H1 (cell line): ENCODE results near the gene SURF4. TPM values are rescaled to one million over a fixed set of nuclear protein-coding genes. Genes with fewer than 3 reads are reported as not detected.

Source experiments
- CTCF ChIA-PET: fragments of 300-600 bp; sonication (Branson Sonifier 250); formaldehyde crosslinking; loops from one replicate; lab custom pipeline; 2021; ENCODE audit not compliant: partially characterized antibody; lab: Charles Lee
- POLR2A ChIA-PET: fragments of 300-600 bp; sonication (Branson Sonifier 250); formaldehyde crosslinking; loops from one replicate; lab custom pipeline; 2021; ENCODE audit warnings: inconsistent platforms; ENCODE audit not compliant: partially characterized antibody; lab: Charles Lee
- DNase-seq, 2 experiments: peaks; one replicate each; pipeline versions ENCODE4 v3.0.0 to v3.0.0-alpha.2; 2010 to 2022; ENCODE audit warnings: low spot score in 2 of 2, low read depth in 1 of 2, mixed read lengths in 1 of 2
- FAIRE-seq: peaks from 2 replicates; lab custom pipeline; 2011; peaks lifted over from hg19 to GRCh38; lab: Jason Lieb, UNC
- H2AFZ ChIP-seq: 2 replicates; pipeline ENCODE4 v1.8.1; 2012; ENCODE audit warnings: low read length, inconsistent platforms
- H2AK5ac ChIP-seq: 2 replicates; pipeline ENCODE4 v1.6.1; 2013; ENCODE audit warnings: low read depth, low read length
- H2BK120ac ChIP-seq: replicated peaks from 2 replicates; pipeline ENCODE3; 2013; ENCODE audit warnings: low read depth, low read length, inconsistent platforms
- H2BK12ac ChIP-seq: 2 replicates; pipeline ENCODE4 v1.6.1; 2013; ENCODE audit warnings: low read depth, low read length
- H2BK15ac ChIP-seq: 2 replicates; pipeline ENCODE4 v1.6.1; 2013; ENCODE audit warnings: low read length
- H2BK20ac ChIP-seq: 2 replicates; pipeline ENCODE4 v1.6.1; 2013; ENCODE audit warnings: low read length
- H2BK5ac ChIP-seq: 2 replicates; pipeline ENCODE4 v1.6.1; 2013; ENCODE audit warnings: low read depth, low read length
- H3K14ac ChIP-seq: 2 replicates; pipeline ENCODE4 v1.6.1; 2013; ENCODE audit warnings: inconsistent platforms; ENCODE audit not compliant: insufficient read length
- H3K18ac ChIP-seq: 2 replicates; pipeline ENCODE4 v1.6.1; 2013; ENCODE audit warnings: low read length; ENCODE audit errors: extremely low read depth
- H3K23ac ChIP-seq: 2 replicates; pipeline ENCODE4 v1.6.1; 2013; ENCODE audit warnings: inconsistent platforms; ENCODE audit not compliant: insufficient read length
- H3K23me2 ChIP-seq: 2 replicates; pipeline ENCODE4 v1.6.1; 2013; ENCODE audit warnings: low read depth, low read length
- H3K27ac ChIP-seq: 2 replicates; pipeline ENCODE4 v1.6.1; 2011; ENCODE audit warnings: low read depth, low read length, inconsistent platforms
- H3K27me3 ChIP-seq, 4 experiments: replicated peaks in 1 of 4; 1 replicate in 1 of 4; 2 replicates in 3 of 4; pipeline versions ENCODE4 v1.6.1 to v1.8.1; 2011 to 2013; ENCODE audit warnings: low read length in 3 of 4, mild to moderate bottlenecking in 3 of 4, inconsistent platforms in 2 of 4, mixed read lengths in 2 of 4, moderate library complexity in 1 of 4; ENCODE audit not compliant: control insufficient read depth in 3 of 4, insufficient read depth in 3 of 4; ENCODE audit errors: extremely low read depth in 1 of 4
- H3K36me3 ChIP-seq, 4 experiments: 2 replicates each; pipeline versions ENCODE4 v1.6.1 to v1.8.1; 2011 to 2013; ENCODE audit warnings: mild to moderate bottlenecking in 4 of 4, low read length in 3 of 4, moderate library complexity in 2 of 4, control low read depth in 1 of 4, inconsistent platforms in 1 of 4; ENCODE audit not compliant: insufficient read depth in 4 of 4, control insufficient read depth in 2 of 4
- H3K4ac ChIP-seq: replicated peaks from 2 replicates; pipeline ENCODE3; 2013; ENCODE audit warnings: low read length, low read depth, mixed read lengths, inconsistent platforms; ENCODE audit not compliant: insufficient read length
- H3K4me1 ChIP-seq, 4 experiments: replicated peaks in 1 of 4; 1 replicate in 1 of 4; 2 replicates in 3 of 4; pipeline versions ENCODE4 v1.6.1 to v1.8.1; 2011 to 2013; ENCODE audit warnings: low read length in 3 of 4, inconsistent platforms in 2 of 4, mixed read lengths in 1 of 4; ENCODE audit not compliant: insufficient read depth in 4 of 4, control insufficient read depth in 3 of 4
- H3K4me2 ChIP-seq, 2 experiments: 2 replicates each; pipeline versions ENCODE4 v1.6.1 to v1.8.1; 2011 to 2013; ENCODE audit warnings: low read depth in 2 of 2, low read length in 2 of 2, control low read depth in 1 of 2, inconsistent platforms in 1 of 2, mild to moderate bottlenecking in 1 of 2; ENCODE audit not compliant: insufficient read depth in 1 of 2
- H3K4me3 ChIP-seq, 4 experiments: fragments of 200-600, 300-600 bp in 1 of 4; sonication (generic), shearing (Covaris generic), sonication (Bioruptor Twin) in 1 of 4; 2 replicates each; pipeline versions ENCODE4 v1.5.1 to v1.8.1; 2011 to 2016; ENCODE audit warnings: low read length in 4 of 4, low read depth in 3 of 4, control low read depth in 2 of 4, inconsistent platforms in 2 of 4, mild to moderate bottlenecking in 2 of 4, mixed read lengths in 1 of 4, moderate library complexity in 1 of 4; ENCODE audit not compliant: insufficient read depth in 2 of 4; ENCODE audit errors: extremely low read depth in 1 of 4
- H3K56ac ChIP-seq: replicated peaks from 2 replicates; pipeline ENCODE3; 2013; ENCODE audit warnings: low read depth, mild to moderate bottlenecking, mixed read lengths, low read length, inconsistent platforms; ENCODE audit not compliant: insufficient read length
- H3K79me1 ChIP-seq: 2 replicates; pipeline ENCODE4 v1.6.1; 2013; ENCODE audit warnings: low read depth, low read length, control low read depth
- H3K79me2 ChIP-seq, 2 experiments: 2 replicates each; pipeline versions ENCODE4 v1.6.1 to v1.8.1; 2012 to 2013; ENCODE audit warnings: low read length in 2 of 2, mild to moderate bottlenecking in 2 of 2, inconsistent platforms in 1 of 2; ENCODE audit not compliant: insufficient read depth in 2 of 2, control insufficient read depth in 1 of 2
- H3K9ac ChIP-seq, 4 experiments: replicated peaks in 1 of 4; 1 replicate in 1 of 4; 2 replicates in 3 of 4; pipeline versions ENCODE4 v1.6.1 to v1.8.1; 2011 to 2013; ENCODE audit warnings: low read depth in 3 of 4, low read length in 3 of 4, control low read depth in 2 of 4, mild to moderate bottlenecking in 2 of 4, moderate library complexity in 2 of 4, inconsistent platforms in 1 of 4; ENCODE audit errors: extremely low read depth in 1 of 4
- H3K9me3 ChIP-seq, 2 experiments: 2 replicates each; pipeline versions ENCODE4 v1.6.1 to v1.8.1; 2012 to 2013; ENCODE audit warnings: mild to moderate bottlenecking in 2 of 2, moderate library complexity in 2 of 2, control low read depth in 1 of 2, inconsistent platforms in 1 of 2, low read depth in 1 of 2, low read length in 1 of 2, mixed read lengths in 1 of 2; ENCODE audit not compliant: insufficient read depth in 2 of 2
- H4K20me1 ChIP-seq, 2 experiments: replicated peaks in 1 of 2; 2 replicates each; pipeline versions ENCODE3 to v1.8.1; 2011 to 2013; ENCODE audit warnings: inconsistent platforms in 2 of 2, low read length in 2 of 2, mild to moderate bottlenecking in 1 of 2; ENCODE audit not compliant: insufficient read depth in 2 of 2, control insufficient read depth in 1 of 2
- H4K5ac ChIP-seq: 2 replicates; pipeline ENCODE4 v1.6.1; 2013; ENCODE audit warnings: low read length, low read depth, mixed read lengths, inconsistent platforms; ENCODE audit not compliant: insufficient read length
- H4K8ac ChIP-seq: 2 replicates; pipeline ENCODE4 v1.8.0; 2013; ENCODE audit warnings: mild to moderate bottlenecking, moderate library complexity, low read length, inconsistent platforms; ENCODE audit not compliant: insufficient read depth; ENCODE audit errors: extremely low read depth
- H4K91ac ChIP-seq: replicated peaks from 2 replicates; pipeline ENCODE3; 2013; ENCODE audit warnings: low read length, mixed read lengths, inconsistent platforms; ENCODE audit not compliant: insufficient read length
- CBX8 ChIP-seq: fragments of 300-800, 300-1000 bp; sonication (generic); IDR thresholded peaks from 2 replicates; pipeline ENCODE4 v1.7.1; 2016; ENCODE audit warnings: low read depth, low read length, borderline replicate concordance
- CREB1 ChIP-seq: IDR thresholded peaks from 2 replicates; pipeline ENCODE4 v1.6.1; 2012; ENCODE audit warnings: inconsistent platforms
- RAD21 ChIP-seq, 2 experiments: IDR thresholded peaks in 1 of 2; conservative IDR thresholded peaks in 1 of 2; 2 replicates each; pipeline ENCODE4 v1.6.1; 2011; ENCODE audit warnings: low read depth in 2 of 2, low read length in 2 of 2, improper control_type of control experiment in 1 of 2, inconsistent platforms in 1 of 2, mild to moderate bottlenecking in 1 of 2, moderate library complexity in 1 of 2
- SIN3A ChIP-seq, 2 experiments: IDR thresholded peaks in 1 of 2; conservative IDR thresholded peaks in 1 of 2; 2 replicates each; pipeline ENCODE4 v1.6.1; 2011 to 2012; ENCODE audit warnings: low read length in 2 of 2, improper control_type of control experiment in 1 of 2, low read depth in 1 of 2, mild to moderate bottlenecking in 1 of 2
- SIX5 ChIP-seq: IDR thresholded peaks from 2 replicates; pipeline ENCODE4 v1.6.1; 2011; ENCODE audit warnings: mild to moderate bottlenecking, low read depth, low read length
- SP2 ChIP-seq: IDR thresholded peaks from 2 replicates; pipeline ENCODE4 v1.6.1; 2012; ENCODE audit warnings: mild to moderate bottlenecking, low read length, inconsistent platforms
- TAF1 ChIP-seq: IDR thresholded peaks from 2 replicates; pipeline ENCODE4 v1.6.1; 2011; ENCODE audit warnings: mild to moderate bottlenecking, low read depth, low read length
- TEAD4 ChIP-seq: IDR thresholded peaks from 2 replicates; pipeline ENCODE4 v1.6.1; 2012; ENCODE audit warnings: low read depth, low read length, inconsistent platforms, mixed read lengths
- WGBS, 2 experiments: shearing (Covaris generic) in 1 of 2; methylation state at CpG; one replicate each; pipeline versions ENCODE4 v1.1.6 to v1.1.7; 2013 to 2015; ENCODE audit warnings: low lambda C conversion rate in 2 of 2, mixed read lengths in 2 of 2, inconsistent platforms in 1 of 2, low coverage in 1 of 2, missing lambda C conversion rate in 1 of 2; ENCODE audit not compliant: insufficient replicate concordance in 2 of 2, insufficient coverage in 1 of 2, insufficient read length in 1 of 2; ENCODE audit errors: extremely low coverage in 1 of 2, missing lambda C conversion rate in 1 of 2; 5-methylcytosine and 5-hydroxymethylcytosine counted together
- polyA plus RNA-seq, 7 experiments: library from polyadenylated mRNA; depleted of rRNA in 3 of 7; stranded (reverse) in 5 of 7; unstranded in 2 of 7; fragments of >200 nt in 5 of 7; fragments of 200-250 nt in 2 of 7; gene quantifications; 1 replicate in 5 of 7; 2 replicates in 1 of 7; 4 replicates in 1 of 7; pipeline versions ENCODE4 v1.2.1 to v1.2.3, GENCODE V29; 2011 to 2013; ENCODE audit warnings: missing spikeins in 2 of 7, mixed read lengths in 2 of 7
- total RNA-seq: library from RNA; stranded (reverse); fragmentation: NEBNext Ultra II Directional; extraction: Animal tissue kit (Norgen Biotek cat#: 25700); gene quantifications from 2 replicates; pipeline ENCODE4 v1.2.1, GENCODE V29; 2021
- TF ChIP-seq, protein P1 (sequence below), 3 experiments: IDR thresholded peaks; 1 replicate in 2 of 3; 2 replicates in 1 of 3; pipeline versions ENCODE4 v1.5.1 to v1.6.1; 2011; ENCODE audit warnings: low read length in 3 of 3, mild to moderate bottlenecking in 3 of 3, inconsistent platforms in 2 of 3, low read depth in 1 of 3, moderate library complexity in 1 of 3; ENCODE audit not compliant: insufficient read depth in 1 of 3; ENCODE audit errors: control extremely low read depth in 1 of 3

The SURF4 gene
- total and polyA plus RNA-seq, 2 of the 8 experiments (the other 6 are each of a cell fraction or from before 2014, with no cell fraction given): 176 to 182 TPM

DNA sequence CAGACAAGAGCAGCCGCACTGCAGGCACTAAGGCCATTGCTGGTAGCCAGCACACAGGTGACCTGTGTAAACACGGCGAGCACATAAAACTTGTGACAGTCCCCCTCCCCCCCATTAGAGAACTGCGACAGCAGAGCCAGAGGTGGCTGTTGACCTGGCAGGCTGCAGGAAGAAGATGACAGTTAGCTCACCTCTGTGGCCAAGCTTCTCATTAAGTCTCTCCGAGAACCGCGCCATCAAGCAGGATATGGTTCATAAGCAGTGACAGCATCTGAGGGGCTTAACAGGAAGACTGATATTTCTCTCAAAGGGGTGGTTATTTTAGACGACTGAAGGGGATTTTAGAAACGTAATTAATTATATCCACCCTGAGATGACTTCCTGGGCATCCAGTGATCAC, 5.2 kb downstream of the SURF4 start:
- no peak overlapping the region for H2AK5ac ChIP-seq
- H4K20me1 ChIP-seq: peaks cover 44 to 67% of the 10 kb centered on the region in 2 experiments
- TF ChIP-seq, protein P1, sequence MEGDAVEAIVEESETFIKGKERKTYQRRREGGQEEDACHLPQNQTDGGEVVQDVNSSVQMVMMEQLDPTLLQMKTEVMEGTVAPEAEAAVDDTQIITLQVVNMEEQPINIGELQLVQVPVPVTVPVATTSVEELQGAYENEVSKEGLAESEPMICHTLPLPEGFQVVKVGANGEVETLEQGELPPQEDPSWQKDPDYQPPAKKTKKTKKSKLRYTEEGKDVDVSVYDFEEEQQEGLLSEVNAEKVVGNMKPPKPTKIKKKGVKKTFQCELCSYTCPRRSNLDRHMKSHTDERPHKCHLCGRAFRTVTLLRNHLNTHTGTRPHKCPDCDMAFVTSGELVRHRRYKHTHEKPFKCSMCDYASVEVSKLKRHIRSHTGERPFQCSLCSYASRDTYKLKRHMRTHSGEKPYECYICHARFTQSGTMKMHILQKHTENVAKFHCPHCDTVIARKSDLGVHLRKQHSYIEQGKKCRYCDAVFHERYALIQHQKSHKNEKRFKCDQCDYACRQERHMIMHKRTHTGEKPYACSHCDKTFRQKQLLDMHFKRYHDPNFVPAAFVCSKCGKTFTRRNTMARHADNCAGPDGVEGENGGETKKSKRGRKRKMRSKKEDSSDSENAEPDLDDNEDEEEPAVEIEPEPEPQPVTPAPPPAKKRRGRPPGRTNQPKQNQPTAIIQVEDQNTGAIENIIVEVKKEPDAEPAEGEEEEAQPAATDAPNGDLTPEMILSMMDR (IDR thresholded peaks at IDR 0.05; ENCODE audit: control extremely low read depth in 1 of 3, insufficient read depth in 1 of 3, low read depth in 1 of 3, low read length in 3 of 3): no peak
- TF ChIP-seq SIN3A (conservative IDR thresholded peaks at IDR 0.05 in 1 of 2, IDR thresholded peaks at IDR 0.05 in 1 of 2; ENCODE audit: low read depth in 1 of 2, low read length in 2 of 2): no peak
- no peak for TF ChIP-seq TEAD4
- TF ChIP-seq CBX8: no peak
- TF ChIP-seq RAD21 (IDR thresholded peaks at IDR 0.05 in 1 of 2, conservative IDR thresholded peaks at IDR 0.05 in 1 of 2; ENCODE audit: low read depth in 2 of 2, low read length in 2 of 2): no peak
- TF ChIP-seq TAF1: no peak
- TF ChIP-seq SIX5: no peak
- TF ChIP-seq SP2: no peak
- TF ChIP-seq CREB1: no peak

More for the DNA sequence above, 5.2 kb downstream of the SURF4 start:
- Histone ChIP-seq H4K5ac (no peak overlapping the region), H2BK5ac (no peak overlapping the region), H3K27me3 (no peaks in the 10 kb centered on the region), H3K4me1 (no peaks in the 10 kb centered on the region; a peak in 1 of 7 replicates), H3K4ac (no peak overlapping the region), H3K14ac (no peak overlapping the region), H3K27ac (no peak overlapping the region), H2BK20ac (no peak overlapping the region), H3K9me3 (no peaks in the 10 kb centered on the region), H3K23me2 (peaks cover 4% of the 10 kb centered on the region; the same call in 1 of the 2 replicates), H2BK15ac (no peak overlapping the region), H4K8ac (no peak overlapping the region), H2AFZ (no peak overlapping the region), H3K79me1 (peaks cover 38% of the 10 kb centered on the region), H3K79me2 (peaks cover 23 to 90% of the 10 kb centered on the region in 2 experiments), H3K56ac (no peak overlapping the region), H3K23ac (no peak overlapping the region), H3K36me3 (peaks cover 5 to 23% (median 19%) of the 10 kb centered on the region in 4 experiments; a peak in 6 of 8 replicates), H4K91ac (no peak overlapping the region), H3K4me2 (no peak overlapping the region), H3K18ac (no peak overlapping the region), H2BK120ac (no peak overlapping the region), H2BK12ac (no peak overlapping the region), H3K9ac (no peak overlapping the region), H3K4me3 (no peak overlapping the region)
- 91% methylated on average over 9 of the region's 9 CpGs; no CpG with 5 or more reads in 1 of the 2 experiments for WGBS, 2 experiments
- no peak for DNase-seq
- FAIRE-seq: no peak
- CTCF ChIA-PET: interaction anchor here (1.0 to 10.1 kb wide), 6 partner anchors 13 to 104 kb away, joined by 3 to 90 read pairs (median 4); partner anchors contain the start of genes SURF1 and SURF2
- POLR2A ChIA-PET: interaction anchor here (1.1 to 19.9 kb wide), 5 partner anchors 8 to 48 kb away, joined by 3 to 461 read pairs (median 5); partner anchors contain the start of genes MED22, REXO4, RPL7A and SURF1
